Sigmoid colon (tissue), 4 donors: ENCODE results near the gene SBK3.

Experiments used
- CTCF ChIP-seq, 4 experiments: fragments of 450-650 bp in 3 of 4; fragments of 200-600 bp in 1 of 4; IDR thresholded peaks; one replicate each; pipeline ENCODE4 v1.5.1; 2016 to 2019; ENCODE audit warnings: antibody characterized with exemption in 4 of 4, mild to moderate bottlenecking in 3 of 4, moderate library complexity in 2 of 4
- EP300 ChIP-seq, 4 donors: sonication (generic); formaldehyde crosslinking; IDR thresholded peaks; one replicate each; pipeline ENCODE4 v1.6.1; 2017; ENCODE audit warnings: antibody characterized with exemption in 4 of 4
- POLR2A ChIP-seq, 2 donors: fragments of 450-650 bp; IDR thresholded peaks; one replicate each; pipeline ENCODE4 v1.6.1; 2016; ENCODE audit warnings: antibody characterized with exemption in 2 of 2, mild to moderate bottlenecking in 2 of 2, moderate library complexity in 2 of 2
- POLR2AphosphoS5 ChIP-seq, 4 donors: sonication (generic); formaldehyde crosslinking; IDR thresholded peaks; one replicate each; pipeline ENCODE4 v1.6.1; 2017; ENCODE audit warnings: antibody characterized with exemption in 4 of 4

GRCh38 chr19:55519451-55520311 lies 25.7 kb downstream of the SBK3 start:
- no peak for TF ChIP-seq POLR2A (IDR thresholded peaks at IDR 0.05)
- TF ChIP-seq CTCF (IDR thresholded peaks at IDR 0.05), result no peak
- peak in 1 of 4 donors; percentile 20 for TF ChIP-seq POLR2AphosphoS5 (IDR thresholded peaks at IDR 0.05)
- TF ChIP-seq EP300 (IDR thresholded peaks at IDR 0.05), result no peak
